ENCODE results near the gene CATSPERE. TPM values are rescaled to one million over a fixed set of nuclear protein-coding genes. Genes with fewer than 3 reads are reported as not detected.

Gene CATSPERE
- total and polyA plus RNA-seq, 7 donors, result 0.15 to 0.60 (median 0.42) TPM

- no peaks in the 10 kb centered on the region for H3K27me3 ChIP-seq (ENCODE audit: insufficient read depth in 3 of 3, low read length in 2 of 3)
- peaks cover 2 to 39% of the 10 kb centered on the region in 2 donors for H3K36me3 ChIP-seq (ENCODE audit: insufficient read depth in 1 of 2, low read depth in 1 of 2)
- no peaks in the 10 kb centered on the region for H3K4me1 ChIP-seq
- H3K4me3 ChIP-seq, result no peak overlapping the region
- no peak overlapping the region for H3K27ac ChIP-seq
- DNase-seq (no peak), ATAC-seq (no peak)
- no peaks in the 10 kb centered on the region for H3K9me3 ChIP-seq
- TF ChIP-seq CTCF (IDR thresholded peaks at IDR 0.05), result no peak
- intact Hi-C loops (cut with DNase I), result no loop called here
Measured at GRCh38 chr1:244437086-244437468, 24.0 kb upstream of the CATSPERE start.

- Histone ChIP-seq H3K27me3 (ENCODE audit: insufficient read depth in 3 of 3, low read length in 2 of 3) (no peaks in the 10 kb centered on the region), H3K27ac (no peak overlapping the region), H3K4me3 (no peak overlapping the region), H3K9me3 (no peaks in the 10 kb centered on the region), H3K4me1 (peaks cover under 1% of the 10 kb centered on the region), H3K36me3 (ENCODE audit: insufficient read depth in 1 of 2, low read depth in 1 of 2) (peaks cover 2 to 22% of the 10 kb centered on the region in 2 donors)
- no peak for ATAC-seq
- intact Hi-C loops (cut with DNase I), result no loop called here
- TF ChIP-seq CTCF (IDR thresholded peaks at IDR 0.05), result no peak
- no peak for DNase-seq
- 74 to 80% (median 80%) methylated on average over 8 of the region's 8 CpGs for WGBS, 3 donors
Measured at GRCh38 chr1:244439391-244440032, 21.6 kb upstream of the CATSPERE start.

- intact Hi-C loops (cut with DNase I), result no loop called here
- no peak for TF ChIP-seq CTCF (IDR thresholded peaks at IDR 0.05)
- Histone ChIP-seq H3K27me3 (ENCODE audit: insufficient read depth in 3 of 3, low read length in 2 of 3) (no peaks in the 10 kb centered on the region), H3K4me1 (peaks cover 22% of the 10 kb centered on the region), H3K9me3 (no peaks in the 10 kb centered on the region), H3K4me3 (no peak overlapping the region), H3K27ac (no peak overlapping the region), H3K36me3 (ENCODE audit: insufficient read depth in 1 of 2, low read depth in 1 of 2) (no peaks in the 10 kb centered on the region)
- no peak for DNase-seq
- no peak for ATAC-seq
- 91 to 95% (median 92%) methylated on average over 2 of the region's 2 CpGs for WGBS, 3 donors
Measured at GRCh38 chr1:244442850-244443249, 18.2 kb upstream of the CATSPERE start.

GRCh38 chr1:244444854-244445253 lies 16.2 kb upstream of the CATSPERE start:
- Histone ChIP-seq H3K9me3 (no peaks in the 10 kb centered on the region), H3K36me3 (ENCODE audit: insufficient read depth in 1 of 2, low read depth in 1 of 2) (no peaks in the 10 kb centered on the region), H3K4me1 (peaks cover 38% of the 10 kb centered on the region), H3K27ac (no peak overlapping the region), H3K4me3 (no peak overlapping the region), H3K27me3 (ENCODE audit: insufficient read depth in 3 of 3, low read length in 2 of 3) (no peaks in the 10 kb centered on the region)
- 15 to 35% (median 25%) methylated on average over 1 of the region's 1 CpG for WGBS, 3 donors
- DNase-seq, result no peak
- TF ChIP-seq CTCF (IDR thresholded peaks at IDR 0.05), result no peak
- no peak for ATAC-seq
- intact Hi-C loops (cut with DNase I), result no loop called here

Data from psoas muscle (tissue), 8 donors.